ENCODE results near the gene PSMC3IP. TPM values are rescaled to one million over a fixed set of nuclear protein-coding genes. Genes with fewer than 3 reads are reported as not detected.

PSMC3IP gene
- polyA plus RNA-seq, 3 donors, result 1.2 TPM; not detected in 2

DNA sequence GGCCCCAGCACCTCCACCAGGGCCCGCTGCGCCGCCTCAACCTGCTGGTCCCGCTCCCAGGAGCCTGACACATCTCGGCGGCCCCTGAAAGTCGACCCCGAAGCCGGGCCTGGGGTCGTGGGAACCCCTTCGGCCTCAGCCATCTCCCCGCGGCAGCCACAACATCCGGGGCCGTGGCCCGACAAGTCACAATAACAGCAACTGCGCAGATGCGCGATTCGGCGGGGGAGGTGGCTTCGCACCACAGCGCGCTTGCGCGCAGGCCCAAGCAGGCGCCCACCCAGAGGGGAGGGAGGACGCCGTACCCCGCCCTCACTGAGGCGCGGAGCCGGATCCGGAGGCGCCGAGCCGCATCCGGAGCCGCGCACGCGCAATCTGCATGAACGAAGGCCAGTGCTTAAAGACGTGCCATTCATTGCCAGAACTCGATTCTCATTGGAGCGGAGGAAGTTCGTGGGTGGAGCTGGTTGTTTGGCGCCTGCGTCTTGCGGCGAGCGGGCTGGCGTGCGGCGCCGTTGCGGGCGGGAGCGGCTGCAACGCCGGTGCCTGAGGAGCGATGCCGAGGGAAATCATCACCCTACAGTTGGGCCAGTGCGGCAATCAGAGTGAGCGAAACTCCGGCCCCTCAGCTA is 31.8 kb upstream of the PSMC3IP start, which contains the start of the genes RETREG3 and TUBG1:
Gene RETREG3, minus strand, starts transcription at position 193 of the 632 bp plus-strand sequence. Its CDS starts 50 bp downstream, at position 143.
Gene TUBG1, plus strand, starts transcription at position 502 of the 632 bp plus-strand sequence. Its CDS starts 55 bp downstream, at position 557.
- H3K27ac Mint-ChIP-seq, result peak within 1 kb of the TSS; percentile 84 to 96 (median 95)
- TF ChIP-seq, protein P1, sequence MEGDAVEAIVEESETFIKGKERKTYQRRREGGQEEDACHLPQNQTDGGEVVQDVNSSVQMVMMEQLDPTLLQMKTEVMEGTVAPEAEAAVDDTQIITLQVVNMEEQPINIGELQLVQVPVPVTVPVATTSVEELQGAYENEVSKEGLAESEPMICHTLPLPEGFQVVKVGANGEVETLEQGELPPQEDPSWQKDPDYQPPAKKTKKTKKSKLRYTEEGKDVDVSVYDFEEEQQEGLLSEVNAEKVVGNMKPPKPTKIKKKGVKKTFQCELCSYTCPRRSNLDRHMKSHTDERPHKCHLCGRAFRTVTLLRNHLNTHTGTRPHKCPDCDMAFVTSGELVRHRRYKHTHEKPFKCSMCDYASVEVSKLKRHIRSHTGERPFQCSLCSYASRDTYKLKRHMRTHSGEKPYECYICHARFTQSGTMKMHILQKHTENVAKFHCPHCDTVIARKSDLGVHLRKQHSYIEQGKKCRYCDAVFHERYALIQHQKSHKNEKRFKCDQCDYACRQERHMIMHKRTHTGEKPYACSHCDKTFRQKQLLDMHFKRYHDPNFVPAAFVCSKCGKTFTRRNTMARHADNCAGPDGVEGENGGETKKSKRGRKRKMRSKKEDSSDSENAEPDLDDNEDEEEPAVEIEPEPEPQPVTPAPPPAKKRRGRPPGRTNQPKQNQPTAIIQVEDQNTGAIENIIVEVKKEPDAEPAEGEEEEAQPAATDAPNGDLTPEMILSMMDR (IDR thresholded peaks at IDR 0.05), result peak; percentile 20
- Histone ChIP-seq H4K20me1 (ENCODE audit: insufficient read depth, low read length) (peaks cover 48% of the 10 kb centered on the region), H2AFZ (ENCODE audit: insufficient read depth, low read depth, low read length, poor library complexity, severe bottlenecking) (peak within 1 kb of the TSS; percentile 93), H3K4me1 (ENCODE audit: control insufficient read depth in 1 of 2, insufficient read depth in 2 of 2, low read length in 2 of 2) (peaks cover 21 to 32% of the 10 kb centered on the region in 2 donors), H3K27me3 (ENCODE audit: control insufficient read depth in 2 of 2, insufficient read depth in 2 of 2, low read length in 2 of 2) (no peaks in the 10 kb centered on the region), H3K36me3 (replicated peaks in 1 of 2; ENCODE audit: control insufficient read depth in 1 of 2, insufficient read depth in 2 of 2, low read length in 2 of 2) (peaks cover 21 to 42% of the 10 kb centered on the region in 2 donors), H3K27ac (ENCODE audit: low read depth in 1 of 2, low read length in 2 of 2) (peak within 1 kb of the TSS; percentile 72 to 90), H3K9me3 (replicated peaks in 1 of 2; ENCODE audit: control insufficient read depth in 1 of 2, insufficient read depth in 1 of 2, low read length in 2 of 2) (no peaks in the 10 kb centered on the region), H3K4me2 (replicated peaks; ENCODE audit: extremely low read depth, low read length, poor library complexity, severe bottlenecking) (peak within 1 kb of the TSS; percentile 86), H3K4me3 (replicated peaks in 1 of 3; ENCODE audit: low read depth in 2 of 3, low read length in 3 of 3) (peak within 1 kb of the TSS; percentile 80 to 98 (median 92)), H3K79me2 (ENCODE audit: insufficient read depth, low read length) (peaks cover 53% of the 10 kb centered on the region), H3K9ac (ENCODE audit: insufficient read depth, low read length, poor library complexity, severe bottlenecking) (peak within 1 kb of the TSS; percentile 91)
- H3K27me3 Mint-ChIP-seq (ENCODE audit: low read depth in 3 of 3), result peaks cover 0 to 3% (median 0%) of the 10 kb centered on the region in 3 donors
- DNase-seq, result peak; percentile 99 to 100 (median 99)
- H3K4me1 Mint-ChIP-seq, result peaks cover 31% of the 10 kb centered on the region
- peak within 1 kb of the TSS; percentile 100 for H3K4me3 Mint-ChIP-seq
- H3K36me3 Mint-ChIP-seq, result peaks cover 30 to 37% of the 10 kb centered on the region in 2 donors
- WGBS (ENCODE audit: insufficient coverage), result under 1% methylated on average over 66 of the region's 66 CpGs
- intact Hi-C loops (cut with micrococcal nuclease), result loop anchor here (2.0 to 5.0 kb wide), 2 partner anchors 42 to 68 kb away; partner anchors contain the start of genes MLX (in 1 of the 2) and PLEKHH3 (in 1 of the 2)
- H3K9me3 Mint-ChIP-seq, result peaks cover 0 to 2% (median 0%) of the 10 kb centered on the region in 7 donors

GRCh38 chr17:42608305-42609181 is 31.0 kb upstream of the PSMC3IP start:
- Mint-ChIP-seq H3K9me3 (peaks cover 0 to 2% (median 0%) of the 10 kb centered on the region in 7 donors), H3K36me3 (peaks cover 27 to 37% of the 10 kb centered on the region in 2 donors), H3K27me3 (ENCODE audit: low read depth in 3 of 3) (peaks cover 0 to 1% (median 0%) of the 10 kb centered on the region in 3 donors), H3K4me3 (peak overlapping the region; percentile 100), H3K4me1 (peaks cover 31% of the 10 kb centered on the region), H3K27ac (peak overlapping the region; percentile 84 to 96 (median 95))
- Histone ChIP-seq H3K79me2 (ENCODE audit: insufficient read depth, low read length) (peaks cover 60% of the 10 kb centered on the region), H2AFZ (ENCODE audit: insufficient read depth, low read depth, low read length, poor library complexity, severe bottlenecking) (peak overlapping the region; percentile 93), H3K27me3 (ENCODE audit: control insufficient read depth in 2 of 2, insufficient read depth in 2 of 2, low read length in 2 of 2) (no peaks in the 10 kb centered on the region), H3K36me3 (replicated peaks in 1 of 2; ENCODE audit: control insufficient read depth in 1 of 2, insufficient read depth in 2 of 2, low read length in 2 of 2) (peaks cover 13 to 37% of the 10 kb centered on the region in 2 donors), H3K9ac (ENCODE audit: insufficient read depth, low read length, poor library complexity, severe bottlenecking) (peak overlapping the region; percentile 91), H3K27ac (ENCODE audit: low read depth in 1 of 2, low read length in 2 of 2) (peak overlapping the region; percentile 72 to 90), H3K4me1 (ENCODE audit: control insufficient read depth in 1 of 2, insufficient read depth in 2 of 2, low read length in 2 of 2) (peaks cover 21 to 32% of the 10 kb centered on the region in 2 donors), H4K20me1 (ENCODE audit: insufficient read depth, low read length) (peaks cover 56% of the 10 kb centered on the region), H3K4me2 (replicated peaks; ENCODE audit: extremely low read depth, low read length, poor library complexity, severe bottlenecking) (peak overlapping the region; percentile 86), H3K9me3 (replicated peaks in 1 of 2; ENCODE audit: control insufficient read depth in 1 of 2, insufficient read depth in 1 of 2, low read length in 2 of 2) (no peaks in the 10 kb centered on the region), H3K4me3 (replicated peaks in 1 of 3; ENCODE audit: low read depth in 2 of 3, low read length in 3 of 3) (peak overlapping the region; percentile 80 to 98 (median 92))
- no peak for DNase-seq
- TF ChIP-seq, protein P1 (IDR thresholded peaks at IDR 0.05), result no peak
- 0% methylated on average over 26 of the region's 30 CpGs for WGBS (ENCODE audit: insufficient coverage)
- intact Hi-C loops (cut with micrococcal nuclease), result loop anchor here (2.0 to 5.0 kb wide), 2 partner anchors 41 to 68 kb away; partner anchors contain the start of genes MLX (in 1 of the 2) and PLEKHH3 (in 1 of the 2)

Data from CD14-positive monocyte (primary cell).